ENCODE results near the gene MPHOSPH10.
"Not testable (repeated sequence)": the region's sequence is repeated elsewhere in the genome, so short reads cannot be mapped to it uniquely, and the experiment has no call there.

MPHOSPH10 gene, protein sequence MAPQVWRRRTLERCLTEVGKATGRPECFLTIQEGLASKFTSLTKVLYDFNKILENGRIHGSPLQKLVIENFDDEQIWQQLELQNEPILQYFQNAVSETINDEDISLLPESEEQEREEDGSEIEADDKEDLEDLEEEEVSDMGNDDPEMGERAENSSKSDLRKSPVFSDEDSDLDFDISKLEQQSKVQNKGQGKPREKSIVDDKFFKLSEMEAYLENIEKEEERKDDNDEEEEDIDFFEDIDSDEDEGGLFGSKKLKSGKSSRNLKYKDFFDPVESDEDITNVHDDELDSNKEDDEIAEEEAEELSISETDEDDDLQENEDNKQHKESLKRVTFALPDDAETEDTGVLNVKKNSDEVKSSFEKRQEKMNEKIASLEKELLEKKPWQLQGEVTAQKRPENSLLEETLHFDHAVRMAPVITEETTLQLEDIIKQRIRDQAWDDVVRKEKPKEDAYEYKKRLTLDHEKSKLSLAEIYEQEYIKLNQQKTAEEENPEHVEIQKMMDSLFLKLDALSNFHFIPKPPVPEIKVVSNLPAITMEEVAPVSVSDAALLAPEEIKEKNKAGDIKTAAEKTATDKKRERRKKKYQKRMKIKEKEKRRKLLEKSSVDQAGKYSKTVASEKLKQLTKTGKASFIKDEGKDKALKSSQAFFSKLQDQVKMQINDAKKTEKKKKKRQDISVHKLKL

DNA sequence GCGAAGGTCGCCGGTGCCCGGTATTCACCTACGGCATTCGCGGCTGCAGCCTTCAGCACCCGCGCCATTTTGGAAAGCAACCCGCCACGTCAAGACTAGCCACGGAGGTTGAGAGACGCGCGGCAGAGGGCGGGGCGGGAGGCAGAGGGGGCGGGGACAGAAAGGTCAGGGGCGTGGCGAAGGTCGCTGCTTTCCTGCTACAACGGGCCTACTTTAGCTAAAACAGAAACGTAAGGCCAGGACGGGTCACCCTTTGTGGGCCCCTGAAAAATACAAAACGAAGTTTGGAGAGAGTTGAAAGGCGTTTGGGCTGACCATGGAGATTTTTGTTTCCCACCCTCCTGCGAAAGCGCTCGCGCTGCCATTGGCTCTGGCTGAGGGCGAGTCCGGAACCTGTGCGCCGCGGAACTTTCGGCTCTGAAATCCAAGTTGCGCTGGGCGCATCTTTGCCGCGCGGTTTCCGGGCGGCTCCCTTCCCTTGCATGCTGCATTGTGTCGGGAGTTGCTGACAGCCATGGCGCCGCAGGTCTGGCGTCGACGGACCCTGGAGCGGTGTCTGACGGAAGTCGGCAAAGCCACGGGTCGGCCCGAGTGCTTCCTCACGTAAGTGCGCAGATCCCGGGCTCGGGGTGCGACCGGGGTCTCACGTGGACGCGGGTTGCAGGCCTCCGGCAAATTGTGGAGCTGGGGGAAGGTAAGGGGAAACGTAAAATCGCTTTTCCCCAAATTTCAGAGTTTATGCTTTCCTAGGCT, at the start of gene MPHOSPH10, which contains the start of gene MCEE:
TSS of gene MPHOSPH10 (plus strand) at position 483 of the 753 bp plus-strand sequence. CDS start at position 515, 32 bp downstream.
TSS of gene MCEE (minus strand) at position 78 of the 753 bp plus-strand sequence. CDS start at position 68, 10 bp downstream.
- DNase-seq (ENCODE audit: low read depth in 3 of 3), result peak; percentile 83 to 88 (median 83)

DNA sequence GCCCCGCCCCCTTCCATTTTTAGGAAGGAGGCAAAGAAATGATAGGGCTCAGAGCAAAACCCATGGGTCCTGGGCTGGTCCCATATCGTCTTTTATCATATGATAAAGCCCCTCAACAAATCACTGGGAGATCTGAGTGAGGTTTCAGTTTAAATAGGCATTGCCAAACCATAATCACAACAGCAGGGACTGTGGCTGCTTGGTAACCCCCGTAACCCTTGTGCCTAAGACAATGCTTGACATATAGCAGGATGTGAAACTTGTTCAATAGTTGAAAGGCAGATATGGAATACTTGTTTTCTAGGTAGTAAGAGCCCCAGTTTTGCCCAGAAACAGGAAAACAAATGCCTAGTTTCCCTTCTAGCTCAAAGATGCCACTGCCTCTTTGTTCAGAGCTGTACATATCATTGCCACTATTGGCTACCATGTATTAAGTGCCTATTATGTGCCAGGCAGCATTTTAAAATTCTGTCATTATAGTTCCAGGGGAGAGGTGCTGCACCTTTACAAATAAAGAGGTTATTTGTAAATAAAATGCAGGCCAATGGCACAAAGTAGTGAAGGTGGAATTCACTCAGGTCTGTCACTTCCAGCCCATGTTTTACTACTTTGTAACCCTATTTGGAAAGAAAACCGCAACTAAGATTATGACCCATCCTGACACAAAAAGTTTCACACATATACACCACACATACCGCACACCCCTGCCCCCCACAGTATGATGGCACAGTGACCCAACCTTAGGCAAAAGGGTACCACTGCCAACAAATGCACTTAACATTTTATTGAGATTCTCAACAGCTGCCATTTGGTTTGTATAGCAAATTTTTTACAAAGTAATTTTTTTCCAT, 47.8 kb upstream of the MPHOSPH10 start:
- DNase-seq (ENCODE audit: low read depth in 3 of 3), result peak; percentile 27 to 50 (median 39)

DNA sequence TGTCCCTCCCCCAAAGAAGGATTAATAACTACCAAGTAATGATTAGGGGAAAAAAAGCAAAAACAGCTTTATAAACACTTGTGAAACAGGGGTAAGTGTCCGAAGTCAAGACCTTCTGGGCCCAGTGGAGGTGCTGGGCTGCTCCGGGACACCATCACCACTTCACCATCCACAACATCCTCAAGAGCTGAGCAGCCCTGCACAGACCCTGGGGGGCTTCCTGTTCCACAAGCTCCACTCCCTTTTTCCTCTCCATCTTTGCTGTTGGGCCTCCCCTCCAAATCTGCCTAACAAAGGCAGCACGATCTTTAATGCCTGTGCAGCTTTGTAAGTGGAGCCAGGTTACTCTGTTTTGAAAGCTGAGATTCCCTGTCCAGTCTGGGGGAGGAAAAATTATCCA, 47.1 kb upstream of the MPHOSPH10 start:
- DNase-seq (ENCODE audit: low read depth in 3 of 3), result not testable (repeated sequence)

DNA sequence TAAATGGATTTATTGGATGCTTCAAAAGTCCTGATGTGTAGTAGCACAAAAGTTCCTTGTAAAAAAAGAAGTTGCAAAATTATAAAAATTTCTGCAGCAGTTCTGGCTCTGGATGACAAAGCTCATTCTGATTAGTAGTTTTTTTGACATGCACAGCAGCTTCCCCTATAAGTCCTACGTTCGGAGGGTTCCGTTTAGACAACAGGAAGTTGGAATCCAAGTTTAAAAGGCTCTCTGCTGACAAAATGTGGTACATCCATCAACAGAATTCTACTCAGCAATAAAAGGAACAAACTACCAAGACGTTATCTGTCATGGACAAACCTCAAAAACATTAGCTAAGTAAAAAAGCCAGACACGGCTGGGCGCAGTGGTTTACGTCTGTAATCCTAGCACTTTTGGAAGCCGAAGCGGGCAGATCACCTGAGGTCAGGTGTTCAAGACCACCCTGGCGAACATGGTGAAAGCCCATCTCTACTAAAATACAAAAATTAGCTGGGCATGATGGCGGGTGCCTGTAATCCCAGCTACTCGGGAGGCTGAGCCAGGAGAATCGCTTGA, 46.6 kb upstream of the MPHOSPH10 start:
- not testable (repeated sequence) for DNase-seq (ENCODE audit: low read depth in 3 of 3)

DNA sequence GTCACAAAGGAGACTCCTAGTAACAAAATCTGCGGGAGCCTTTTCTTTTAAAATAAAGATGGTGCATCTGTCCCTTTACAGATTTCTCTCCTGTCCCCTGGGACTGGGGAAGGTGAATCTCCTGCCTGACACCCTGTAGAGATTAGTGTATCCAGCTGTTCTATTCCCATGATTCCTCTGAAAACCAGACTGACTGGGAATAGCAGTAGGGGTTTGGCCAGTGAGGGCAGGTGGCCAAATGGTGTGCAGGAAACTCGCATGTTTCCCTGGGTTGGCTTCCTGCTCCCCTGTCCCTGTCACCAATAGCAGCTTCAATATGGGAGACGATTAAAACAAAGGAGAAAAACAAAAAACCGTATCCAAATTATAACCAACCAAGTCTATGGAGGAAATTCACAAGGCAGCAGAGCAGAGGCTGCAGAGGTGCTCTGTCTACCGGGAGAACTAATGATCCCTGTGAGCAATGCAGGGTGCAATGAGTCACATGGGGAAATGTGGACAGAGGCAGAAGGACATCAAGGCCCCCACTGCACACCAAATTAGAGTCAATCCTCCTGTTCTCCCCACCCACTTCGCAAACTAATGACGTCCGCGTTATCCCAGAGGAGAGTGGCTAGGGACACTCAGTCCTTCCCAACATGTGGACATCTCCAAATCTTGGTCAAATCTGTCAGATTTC, 45.0 kb upstream of the MPHOSPH10 start:
- DNase-seq (ENCODE audit: low read depth in 3 of 3), result not testable (repeated sequence)

DNA sequence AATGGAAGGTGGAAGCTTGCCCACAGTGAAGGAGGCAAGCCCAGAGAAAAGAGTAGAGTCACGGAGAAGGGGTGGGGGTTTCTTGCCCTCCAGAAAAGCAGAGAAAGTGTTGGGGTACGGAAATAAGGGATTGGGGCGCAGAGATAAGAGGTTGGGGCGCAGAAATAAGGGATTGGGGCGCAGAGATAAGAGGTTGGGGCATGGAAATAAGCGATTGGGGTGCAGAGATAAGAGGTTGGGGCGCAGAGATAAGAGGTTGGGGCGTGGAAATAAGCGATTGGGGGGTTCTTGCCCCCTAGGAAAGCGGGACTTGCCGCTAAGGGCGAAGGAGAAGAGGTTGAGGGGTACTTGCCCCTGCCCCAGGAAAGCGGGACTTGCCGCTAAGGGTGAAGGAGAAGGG, 41.0 kb upstream of the MPHOSPH10 start:
- DNase-seq (ENCODE audit: low read depth in 3 of 3), result not testable (repeated sequence)

DNA sequence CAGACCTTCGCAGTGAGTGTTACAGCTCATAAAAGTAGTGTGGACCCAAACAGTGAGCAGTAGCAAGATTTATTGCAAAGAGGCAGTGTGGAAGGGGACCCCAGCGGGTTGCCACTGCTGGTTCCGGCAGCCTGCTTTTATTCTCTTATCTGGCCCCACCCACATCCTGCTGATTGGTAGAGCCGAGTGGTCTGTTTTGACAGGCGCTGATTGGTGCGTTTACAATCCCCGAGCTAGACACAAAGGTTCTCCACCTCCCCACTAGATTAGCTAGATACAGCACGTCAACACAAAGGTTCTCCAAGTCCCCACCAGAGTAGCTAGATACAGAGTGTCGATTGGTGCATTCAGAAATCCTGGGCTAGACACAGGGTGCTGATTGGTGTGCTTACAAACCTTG, 38.6 kb upstream of the MPHOSPH10 start:
- DNase-seq (ENCODE audit: low read depth in 3 of 3), result not testable (repeated sequence)

DNA sequence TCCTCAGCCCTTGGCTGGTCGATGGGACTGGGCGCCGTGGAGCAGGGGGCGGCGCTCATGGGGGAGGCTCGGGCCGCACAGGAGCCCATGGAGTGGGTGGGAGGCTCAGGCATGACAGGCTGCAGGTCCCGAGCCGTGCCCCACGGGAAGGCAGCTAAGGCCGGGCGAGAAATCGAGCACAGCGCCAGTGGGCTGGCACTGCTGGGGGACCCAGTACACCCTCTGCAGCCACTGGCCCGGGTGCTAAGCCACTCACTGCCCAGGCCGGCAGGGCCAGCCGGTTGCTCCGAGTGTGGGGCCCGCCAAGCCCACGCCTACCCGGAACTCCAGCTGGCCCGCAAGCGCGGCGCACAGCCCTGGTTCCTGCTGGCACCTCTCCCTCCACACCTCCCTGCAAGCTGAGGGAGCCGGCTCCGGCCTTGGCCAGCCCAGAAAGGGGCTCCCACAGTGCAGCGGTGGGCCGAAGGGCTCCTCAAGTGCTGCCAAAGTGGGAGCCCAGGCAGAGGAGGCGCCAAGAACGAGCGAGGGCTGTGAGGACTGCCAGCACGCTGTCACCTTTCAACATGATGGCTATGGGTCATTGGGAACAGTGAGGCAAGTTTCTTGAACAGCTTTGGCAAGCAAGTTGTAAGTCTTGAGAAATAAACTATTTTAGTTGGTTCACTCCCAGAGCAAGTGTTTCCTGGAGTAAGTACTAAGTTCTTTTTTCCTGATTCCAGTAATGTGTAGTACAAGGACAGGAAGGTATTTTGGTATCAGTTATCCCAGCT, 37.8 kb upstream of the MPHOSPH10 start:
- DNase-seq (ENCODE audit: low read depth in 3 of 3), result not testable (repeated sequence)

DNA sequence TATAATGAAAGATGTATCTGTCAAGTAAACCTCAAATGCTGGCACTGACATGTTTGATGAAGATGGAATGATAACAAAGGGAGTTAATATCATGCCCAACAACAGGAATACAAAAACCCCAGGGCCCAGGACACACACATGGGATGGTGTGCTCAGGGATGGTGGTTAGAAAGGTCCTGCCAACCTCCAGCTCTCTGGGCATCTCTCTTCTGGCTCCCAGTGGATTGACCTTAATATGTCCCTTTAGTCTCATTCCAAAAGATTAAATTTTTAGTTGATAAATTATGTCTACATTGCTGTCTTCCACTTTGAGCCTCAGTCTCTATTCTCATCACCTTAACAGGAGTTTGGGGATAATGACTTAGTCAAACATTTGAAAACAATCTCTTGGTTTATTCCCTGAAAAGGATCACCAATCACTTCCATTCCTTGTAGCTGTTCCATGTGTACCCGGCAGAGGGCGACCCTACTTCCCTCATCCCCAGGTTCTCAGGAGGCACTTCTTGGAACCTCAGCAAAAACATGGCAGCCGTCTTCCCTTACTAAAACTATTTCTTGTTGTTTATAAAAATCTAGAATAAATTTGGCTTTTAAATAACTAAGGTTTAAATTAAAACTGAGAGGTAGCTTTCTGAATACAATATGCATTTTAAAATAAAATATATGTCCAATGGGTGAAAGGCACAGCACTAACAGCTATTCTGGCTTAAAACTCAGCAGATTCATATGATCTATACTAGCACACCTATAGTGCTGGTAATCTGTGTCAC, 30.1 kb upstream of the MPHOSPH10 start:
- peak; percentile 19 to 31 (median 22) for DNase-seq (ENCODE audit: low read depth in 3 of 3)

DNA sequence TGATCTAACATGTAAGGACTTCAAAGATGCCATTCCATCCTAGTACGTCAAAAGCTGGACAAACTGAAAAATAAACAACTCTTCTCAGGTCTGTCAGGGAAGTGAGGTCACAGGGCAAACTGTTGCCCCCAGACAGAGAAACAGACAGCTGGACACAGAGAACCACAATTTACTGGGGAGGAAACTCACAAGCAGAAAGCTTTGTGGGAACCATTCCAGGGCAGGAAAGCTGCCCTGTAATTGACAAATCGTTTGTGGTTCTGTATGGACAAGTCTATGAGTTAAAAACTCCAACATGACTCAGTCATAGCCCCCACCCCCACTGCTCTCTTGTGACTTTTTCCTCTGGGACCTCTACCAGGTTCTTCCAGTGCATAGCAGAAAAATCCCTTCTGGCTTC, 28.8 kb upstream of the MPHOSPH10 start:
- no peak for DNase-seq (ENCODE audit: low read depth in 3 of 3)

DNA sequence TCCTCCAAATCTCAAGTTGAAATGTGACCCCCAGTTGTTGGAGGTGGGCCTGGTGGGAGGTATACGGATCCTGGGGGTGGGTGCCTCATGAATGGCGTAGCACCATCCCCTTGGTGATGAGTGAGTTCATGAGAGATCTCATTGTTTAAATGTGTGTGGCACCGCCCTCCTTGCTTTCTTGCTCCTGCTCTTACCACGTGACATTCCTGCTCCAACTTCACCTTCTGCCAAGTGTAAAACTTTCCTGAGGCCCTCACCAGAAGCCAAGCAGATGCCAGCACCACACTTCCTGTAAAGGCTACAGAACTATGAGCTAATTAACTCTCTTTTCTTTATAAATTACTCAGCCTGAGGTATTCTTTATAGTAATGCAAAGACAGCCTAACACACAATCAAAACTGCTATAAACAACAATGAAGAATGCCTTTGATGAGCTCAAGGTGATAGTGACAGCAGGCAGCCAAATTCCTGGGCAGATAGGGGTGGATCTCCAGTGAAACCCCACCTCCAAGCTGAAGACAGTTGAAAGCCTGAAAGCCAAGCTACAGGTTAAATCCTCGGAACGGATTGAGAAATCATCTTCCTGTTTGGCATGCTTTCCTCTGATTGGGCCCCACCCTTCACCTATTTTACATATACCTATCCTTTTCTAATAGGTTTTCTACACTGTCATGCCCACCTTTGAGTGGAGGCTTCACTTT, 27.3 kb upstream of the MPHOSPH10 start:
- DNase-seq (ENCODE audit: low read depth in 3 of 3), result no peak

DNA sequence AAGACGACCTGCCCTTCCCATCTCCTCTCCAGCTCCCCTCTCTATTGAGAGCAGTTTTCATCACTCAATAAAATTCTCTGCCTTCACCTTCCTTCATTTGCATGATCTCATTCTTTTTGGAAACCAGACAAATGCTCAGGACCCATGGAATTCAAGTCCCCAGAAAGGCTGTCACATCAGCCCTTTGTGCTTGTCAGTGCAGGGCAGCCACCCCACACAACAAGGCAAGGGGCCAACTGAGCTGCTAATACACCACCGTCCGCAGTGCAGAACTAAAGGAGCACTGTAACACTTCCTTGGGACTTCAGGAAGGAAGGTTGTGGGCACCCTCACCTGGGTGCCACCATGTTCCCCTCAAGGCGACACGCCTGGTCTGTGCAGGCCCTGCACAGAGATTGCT, 26.6 kb upstream of the MPHOSPH10 start:
- DNase-seq (ENCODE audit: low read depth in 3 of 3), result no peak

DNA sequence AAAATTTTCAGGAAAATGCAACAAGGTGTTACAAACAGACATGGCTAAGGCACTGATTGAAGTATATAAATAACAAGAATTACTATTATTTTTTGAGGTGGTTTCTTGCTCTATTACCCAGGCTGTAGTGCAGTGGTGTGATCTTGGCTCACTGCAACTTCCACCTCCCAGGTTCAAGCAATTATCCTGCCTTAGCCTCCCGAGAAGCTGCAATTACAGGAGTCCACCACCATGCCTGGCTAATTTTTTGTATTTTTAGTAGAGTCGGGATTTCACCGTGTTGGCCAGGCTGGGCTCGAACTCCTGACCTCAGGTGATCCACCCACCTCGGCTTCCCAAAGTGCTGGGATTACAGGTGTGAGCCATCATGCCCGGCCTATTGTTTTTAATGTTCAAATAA, 24.0 kb upstream of the MPHOSPH10 start:
- not testable (repeated sequence) for DNase-seq (ENCODE audit: low read depth in 3 of 3)

DNA sequence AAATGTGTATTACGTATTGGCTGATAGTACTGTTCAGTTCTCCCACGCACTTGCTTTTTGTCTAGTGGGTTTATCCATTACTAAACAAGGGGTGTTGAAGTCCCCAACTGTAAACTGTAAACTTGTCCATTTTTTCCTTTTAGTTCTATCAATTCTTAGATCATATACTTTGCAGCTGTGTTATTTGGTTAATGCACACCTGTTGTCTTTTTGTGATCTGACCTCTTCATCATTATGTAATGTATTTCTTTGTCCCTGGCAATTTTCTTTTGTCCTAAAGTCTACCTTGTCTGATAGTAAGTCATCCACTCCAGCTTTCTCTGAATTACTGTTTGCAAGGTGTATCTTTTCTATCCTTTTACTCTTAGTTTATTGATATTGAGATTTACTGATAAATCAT, 22.3 kb upstream of the MPHOSPH10 start:
- DNase-seq (ENCODE audit: low read depth in 3 of 3), result no peak

DNA sequence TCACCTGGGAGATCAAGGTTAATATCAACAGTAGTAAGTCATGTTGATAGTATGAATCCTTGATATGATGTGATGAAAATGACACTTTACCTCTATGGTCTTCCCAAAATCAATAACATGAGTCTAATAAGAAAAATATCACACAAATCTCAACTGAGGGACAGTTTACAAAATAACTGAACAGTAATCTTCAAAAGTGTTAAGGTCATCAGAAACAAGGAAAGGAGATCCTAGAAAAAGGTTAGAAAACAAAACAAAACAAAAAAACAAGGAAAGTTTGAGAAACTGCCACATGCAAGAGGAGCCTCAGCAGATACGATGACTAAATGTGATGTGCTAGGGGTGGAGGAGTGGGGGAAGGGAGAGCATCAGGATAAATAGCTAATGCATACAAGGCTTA, 16.6 kb upstream of the MPHOSPH10 start:
- DNase-seq (ENCODE audit: low read depth in 3 of 3), result no peak

DNA sequence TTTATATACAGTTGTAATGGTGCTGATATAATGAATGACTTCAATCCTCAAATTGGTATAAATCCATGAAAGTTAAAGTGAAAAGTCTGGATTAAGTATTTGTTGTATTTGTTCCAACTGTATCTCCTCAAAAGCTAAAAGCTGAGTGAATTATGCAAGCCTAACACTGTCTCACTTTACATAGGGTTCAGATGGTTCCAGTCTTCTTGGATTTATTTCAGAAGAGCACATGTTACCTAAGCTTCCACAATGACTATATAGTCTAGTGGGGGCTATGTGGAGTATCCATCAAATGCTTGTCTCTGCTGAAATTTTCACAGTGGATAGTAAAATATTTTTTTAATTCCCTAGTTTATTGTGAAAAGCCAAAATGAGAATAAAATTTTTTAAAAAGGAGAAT, 13.4 kb upstream of the MPHOSPH10 start:
- no peak for DNase-seq (ENCODE audit: low read depth in 3 of 3)

DNA sequence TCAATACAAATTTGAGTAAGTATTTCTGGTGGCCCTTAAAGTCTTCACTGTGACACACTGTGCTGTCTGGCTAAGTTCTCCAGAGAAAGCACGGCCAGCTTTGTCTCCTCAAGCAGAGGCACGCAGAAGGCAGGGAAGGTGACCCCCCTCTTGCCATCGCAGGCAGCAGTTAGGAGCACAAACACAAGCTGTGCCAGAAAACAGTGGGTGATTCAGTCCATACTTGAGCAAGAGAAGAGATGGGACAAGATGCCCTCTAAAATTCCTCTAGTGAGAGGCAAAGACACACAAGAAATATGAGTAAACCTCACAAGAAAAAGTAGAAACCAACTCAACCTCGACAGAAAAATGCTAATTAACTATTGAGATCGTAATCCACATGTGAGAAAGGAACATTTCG, 10.2 kb upstream of the MPHOSPH10 start:
- DNase-seq (ENCODE audit: low read depth in 3 of 3), result no peak

DNA sequence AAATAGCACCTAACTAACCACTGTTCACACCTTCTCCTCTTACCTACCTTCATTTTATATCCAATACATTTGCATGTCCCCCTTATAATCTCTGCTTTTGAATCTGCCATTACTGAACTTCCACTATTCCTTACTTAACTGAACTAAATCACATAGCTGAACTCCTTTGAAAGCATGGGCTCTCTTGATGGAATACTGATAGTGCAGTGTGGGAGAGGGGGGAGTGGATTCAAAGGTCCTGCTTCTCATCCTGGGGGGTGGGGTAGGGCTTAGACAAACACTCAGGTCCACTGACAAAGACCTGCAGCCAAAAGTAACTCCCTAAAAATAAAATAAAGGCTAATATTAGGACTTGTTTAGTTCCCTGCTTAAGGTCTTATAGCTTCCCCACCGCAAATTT, 9.0 kb upstream of the MPHOSPH10 start:
- no peak for DNase-seq (ENCODE audit: low read depth in 3 of 3)
